ENCODE results near the gene IFIT3.

GRCh38 chr10:89339875-89340274, 12.1 kb downstream of the IFIT3 start:
- TF ChIP-seq CTCF (tag by site-specific recombination; IDR thresholded peaks at IDR 0.05) (no peak), ZXDB (tag by site-specific recombination; IDR thresholded peaks at IDR 0.05) (no peak), ZNF394 (tag by site-specific recombination; IDR thresholded peaks at IDR 0.05; ENCODE audit: borderline replicate concordance) (no peak), SALL2 (tag by site-specific recombination; IDR thresholded peaks at IDR 0.05; ENCODE audit: borderline replicate concordance) (no peak), ZNF121 (tag by site-specific recombination; IDR thresholded peaks at IDR 0.05) (no peak)
